ENCODE results near the gene STAC3. TPM values are rescaled to one million over a fixed set of nuclear protein-coding genes. Genes with fewer than 3 reads are reported as not detected.

The STAC3 gene
- total RNA-seq, 2 donors from 2014 or later: 5.9 to 6.8 TPM

DNA sequence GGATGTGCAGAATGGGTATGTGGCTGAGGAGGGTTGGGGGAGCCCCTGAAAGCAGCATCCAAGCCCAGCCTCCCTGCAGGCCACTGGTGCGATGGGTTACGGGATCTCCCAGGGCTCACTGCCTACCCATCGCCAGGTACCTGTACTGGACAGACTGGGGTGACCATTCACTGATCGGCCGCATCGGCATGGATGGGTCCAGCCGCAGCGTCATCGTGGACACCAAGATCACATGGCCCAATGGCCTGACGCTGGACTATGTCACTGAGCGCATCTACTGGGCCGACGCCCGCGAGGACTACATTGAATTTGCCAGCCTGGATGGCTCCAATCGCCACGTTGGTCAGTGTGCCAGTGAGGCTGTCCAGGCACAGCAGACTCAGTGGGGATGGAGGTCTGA lies 52.7 kb downstream of the STAC3 start:
- H3K9me3 ChIP-seq (ENCODE audit: control insufficient read depth, low read length): no peaks in the 10 kb centered on the region
- no peak for TF ChIP-seq CTCF (conservative IDR thresholded peaks at IDR 0.05)
- H3K4me1 ChIP-seq (ENCODE audit: control insufficient read depth, insufficient read depth, low read length): no peaks in the 10 kb centered on the region
- no peak overlapping the region for H3K4me3 Mint-ChIP-seq
- H3K27ac ChIP-seq (ENCODE audit: low read depth, low read length): no peak overlapping the region
- no peaks in the 10 kb centered on the region for H3K27me3 Mint-ChIP-seq (ENCODE audit: insufficient read depth)
- peaks cover 38% of the 10 kb centered on the region for H3K36me3 ChIP-seq (ENCODE audit: control insufficient read depth, insufficient read depth, low read length)
- H3K9me3 Mint-ChIP-seq: no peaks in the 10 kb centered on the region
- WGBS, 2 experiments (ENCODE audit: insufficient coverage in 1 of 2, insufficient read length in 1 of 2): 96 to 97% methylated on average over 17 of the region's 17 CpGs
- H3K36me3 Mint-ChIP-seq (ENCODE audit: low read depth): peaks cover 71% of the 10 kb centered on the region
- no peak for DNase-seq
- H3K4me1 Mint-ChIP-seq: no peaks in the 10 kb centered on the region
- H3K9ac ChIP-seq (ENCODE audit: extremely low read depth, low read length, poor library complexity, severe bottlenecking): no peak overlapping the region
- H3K27me3 ChIP-seq (ENCODE audit: control insufficient read depth, insufficient read depth, low read length, poor library complexity, severe bottlenecking): no peaks in the 10 kb centered on the region
- H3K4me3 ChIP-seq (ENCODE audit: low read length): no peak overlapping the region
- no peak overlapping the region for H3K27ac Mint-ChIP-seq

DNA sequence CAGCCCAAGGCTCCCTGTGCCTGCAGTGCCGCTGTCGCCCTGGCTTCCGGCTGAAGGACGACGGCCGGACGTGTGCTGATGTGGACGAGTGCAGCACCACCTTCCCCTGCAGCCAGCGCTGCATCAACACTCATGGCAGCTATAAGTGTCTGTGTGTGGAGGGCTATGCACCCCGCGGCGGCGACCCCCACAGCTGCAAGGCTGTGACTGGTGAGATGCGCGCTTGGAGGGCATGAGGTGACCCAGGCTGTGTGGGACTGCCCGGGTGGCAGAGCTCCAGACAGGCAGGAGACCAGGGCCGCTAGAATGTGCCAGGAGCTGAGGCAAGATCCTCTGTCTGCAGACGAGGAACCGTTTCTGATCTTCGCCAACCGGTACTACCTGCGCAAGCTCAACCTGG lies 54.0 kb downstream of the STAC3 start:
- Histone ChIP-seq H3K27ac (ENCODE audit: low read depth, low read length) (no peak overlapping the region), H3K9me3 (ENCODE audit: control insufficient read depth, low read length) (no peaks in the 10 kb centered on the region), H3K36me3 (ENCODE audit: control insufficient read depth, insufficient read depth, low read length) (peaks cover 43% of the 10 kb centered on the region), H3K4me3 (ENCODE audit: low read length) (no peak overlapping the region), H3K4me1 (ENCODE audit: control insufficient read depth, insufficient read depth, low read length) (no peaks in the 10 kb centered on the region), H3K9ac (ENCODE audit: extremely low read depth, low read length, poor library complexity, severe bottlenecking) (no peak overlapping the region), H3K27me3 (ENCODE audit: control insufficient read depth, insufficient read depth, low read length, poor library complexity, severe bottlenecking) (no peaks in the 10 kb centered on the region)
- DNase-seq: no peak
- 93 to 98% methylated on average over 20 to 22 of the region's 22 CpGs for WGBS, 2 experiments (ENCODE audit: insufficient coverage in 1 of 2, insufficient read length in 1 of 2)
- Mint-ChIP-seq H3K36me3 (ENCODE audit: low read depth) (peaks cover 71% of the 10 kb centered on the region), H3K27me3 (ENCODE audit: insufficient read depth) (no peaks in the 10 kb centered on the region), H3K27ac (no peak overlapping the region), H3K4me1 (no peaks in the 10 kb centered on the region), H3K4me3 (no peak overlapping the region), H3K9me3 (no peaks in the 10 kb centered on the region)
- no peak for TF ChIP-seq CTCF (conservative IDR thresholded peaks at IDR 0.05)

- Mint-ChIP-seq H3K4me1 (no peaks in the 10 kb centered on the region), H3K9me3 (no peaks in the 10 kb centered on the region), H3K36me3 (ENCODE audit: low read depth) (peaks cover 73% of the 10 kb centered on the region), H3K27me3 (ENCODE audit: insufficient read depth) (no peaks in the 10 kb centered on the region), H3K4me3 (no peak overlapping the region), H3K27ac (peak overlapping the region; percentile 9)
- H3K9me3 ChIP-seq (ENCODE audit: control insufficient read depth, low read length): no peaks in the 10 kb centered on the region
- H3K27ac ChIP-seq (ENCODE audit: low read depth, low read length): no peak overlapping the region
- H3K36me3 ChIP-seq (ENCODE audit: control insufficient read depth, insufficient read depth, low read length): peaks cover 48% of the 10 kb centered on the region
- H3K4me3 ChIP-seq (ENCODE audit: low read length): no peak overlapping the region
- no peak overlapping the region for H3K9ac ChIP-seq (ENCODE audit: extremely low read depth, low read length, poor library complexity, severe bottlenecking)
- H3K27me3 ChIP-seq (ENCODE audit: control insufficient read depth, insufficient read depth, low read length, poor library complexity, severe bottlenecking): no peaks in the 10 kb centered on the region
- 85 to 95% methylated on average over 4 of the region's 4 CpGs for WGBS, 2 experiments (ENCODE audit: insufficient coverage in 1 of 2, insufficient read length in 1 of 2)
- DNase-seq: no peak
- H3K4me1 ChIP-seq (ENCODE audit: control insufficient read depth, insufficient read depth, low read length): no peaks in the 10 kb centered on the region
- no peak for TF ChIP-seq CTCF (conservative IDR thresholded peaks at IDR 0.05)
Measured at GRCh38 chr12:57196439-57196838, 54.5 kb downstream of the STAC3 start.
